Central memory CD8-positive, alpha-beta T cell (primary cell): ENCODE measurements around the gene RNF8.
"Not testable (repeated sequence)": the region's sequence is repeated elsewhere in the genome, so short reads cannot be mapped to it uniquely, and the experiment has no call there.

ENCODE experiments used
- ATAC-seq: fragments of 150-1000 bp; cut with Tn5 transposase; replicated peaks from 2 replicates; pipeline ENCODE4 v1.10.0; 2022; ENCODE audit warnings: mild to moderate bottlenecking, moderate FRiP score, moderate number of reproducible peaks; ENCODE audit not compliant: poor library complexity, severe bottlenecking; ENCODE audit errors: extremely low read depth
- DNase-seq, 2 donors: peaks; one replicate each; pipeline ENCODE4 v3.0.0; 2021; ENCODE audit warnings: low spot score in 2 of 2
- H3K27ac Mint-ChIP-seq: one replicate; pipeline ENCODE4 v1.8.0; 2022; ENCODE audit warnings: low read depth, mild to moderate bottlenecking, moderate library complexity, mixed read lengths
- H3K27me3 Mint-ChIP-seq: one replicate; pipeline ENCODE4 v1.8.0; 2022; ENCODE audit warnings: mixed read lengths
- H3K36me3 Mint-ChIP-seq: one replicate; pipeline ENCODE4 v1.8.0; 2022; ENCODE audit warnings: mild to moderate bottlenecking, moderate library complexity, mixed read lengths; ENCODE audit not compliant: insufficient read depth
- H3K4me1 Mint-ChIP-seq: one replicate; pipeline ENCODE4 v1.8.0; 2022; ENCODE audit warnings: mixed read lengths
- H3K4me3 Mint-ChIP-seq: one replicate; pipeline ENCODE4 v1.8.0; 2022; ENCODE audit warnings: mild to moderate bottlenecking, moderate library complexity, mixed read lengths
- H3K9me3 Mint-ChIP-seq: one replicate; pipeline ENCODE4 v1.8.0; 2022; ENCODE audit warnings: mixed read lengths

RNF8 gene

GRCh38 chr6:37433657-37434271, 80.0 kb downstream of the RNF8 start:
- Mint-ChIP-seq H3K27ac (peak overlapping the region; percentile 90), H3K4me1 (peaks cover 44% of the 10 kb centered on the region), H3K27me3 (no peaks in the 10 kb centered on the region), H3K4me3 (peak overlapping the region; percentile 91), H3K9me3 (no peaks in the 10 kb centered on the region), H3K36me3 (peaks cover 41% of the 10 kb centered on the region)
- peak; percentile 26 to 28 for DNase-seq
- ATAC-seq: peak; percentile 33

GRCh38 chr6:37435373-37435772, 81.6 kb downstream of the RNF8 start:
- Mint-ChIP-seq H3K36me3 (peaks cover 47% of the 10 kb centered on the region), H3K4me1 (peaks cover 53% of the 10 kb centered on the region), H3K9me3 (no peaks in the 10 kb centered on the region), H3K27me3 (no peaks in the 10 kb centered on the region), H3K4me3 (peak overlapping the region; percentile 91), H3K27ac (peak overlapping the region; percentile 90)
- DNase-seq: no peak
- ATAC-seq: no peak

GRCh38 chr6:37435816-37436215, 82.0 kb downstream of the RNF8 start:
- Mint-ChIP-seq H3K4me1 (peaks cover 53% of the 10 kb centered on the region), H3K36me3 (peaks cover 49% of the 10 kb centered on the region), H3K4me3 (peak overlapping the region; percentile 91), H3K9me3 (no peaks in the 10 kb centered on the region), H3K27ac (no peak overlapping the region), H3K27me3 (no peaks in the 10 kb centered on the region)
- ATAC-seq: no peak
- DNase-seq: no peak

GRCh38 chr6:37438930-37439329, 85.1 kb downstream of the RNF8 start:
- DNase-seq (no peak), ATAC-seq (no peak)
- no peaks in the 10 kb centered on the region for H3K27me3 Mint-ChIP-seq
- H3K27ac Mint-ChIP-seq: no peak overlapping the region
- no peak overlapping the region for H3K4me3 Mint-ChIP-seq
- H3K4me1 Mint-ChIP-seq: peaks cover 48% of the 10 kb centered on the region
- no peaks in the 10 kb centered on the region for H3K9me3 Mint-ChIP-seq
- H3K36me3 Mint-ChIP-seq: peaks cover 35% of the 10 kb centered on the region

- Mint-ChIP-seq H3K4me3 (no peak overlapping the region), H3K27ac (peak overlapping the region; percentile 86)
- no peak for ATAC-seq
Measured at GRCh38 chr6:37441651-37442050, 87.9 kb downstream of the RNF8 start.

GRCh38 chr6:37442416-37443215, 88.8 kb downstream of the RNF8 start:
- no peaks in the 10 kb centered on the region for H3K27me3 Mint-ChIP-seq
- H3K36me3 Mint-ChIP-seq: peaks cover 51% of the 10 kb centered on the region
- DNase-seq: no peak
- peak overlapping the region; percentile 86 for H3K27ac Mint-ChIP-seq
- H3K9me3 Mint-ChIP-seq: no peaks in the 10 kb centered on the region
- H3K4me1 Mint-ChIP-seq: peaks cover 27% of the 10 kb centered on the region
- ATAC-seq: peak; percentile 46
- peak overlapping the region; percentile 74 for H3K4me3 Mint-ChIP-seq

More at GRCh38 chr6:37441651-37442050, 87.9 kb downstream of the RNF8 start:
- H3K9me3 Mint-ChIP-seq: no peaks in the 10 kb centered on the region
- H3K36me3 Mint-ChIP-seq: peaks cover 52% of the 10 kb centered on the region
- H3K4me1 Mint-ChIP-seq: peaks cover 30% of the 10 kb centered on the region
- H3K27me3 Mint-ChIP-seq: no peaks in the 10 kb centered on the region
- no peak for DNase-seq

- not testable (repeated sequence) for DNase-seq
- peak overlapping the region; percentile 74 for H3K4me3 Mint-ChIP-seq
- peak overlapping the region; percentile 86 for H3K27ac Mint-ChIP-seq
Measured at GRCh38 chr6:37443216-37443542, 89.4 kb downstream of the RNF8 start.

More at GRCh38 chr6:37443216-37443542, 89.4 kb downstream of the RNF8 start:
- peaks cover 22% of the 10 kb centered on the region for H3K4me1 Mint-ChIP-seq
- not testable (repeated sequence) for ATAC-seq, H3K9me3 Mint-ChIP-seq, H3K27me3 Mint-ChIP-seq
- H3K36me3 Mint-ChIP-seq: peaks cover 51% of the 10 kb centered on the region
